Prostate gland (tissue), 2 donors: Measurements from ENCODE around the gene SOBP. TPM values are rescaled to one million over a fixed set of nuclear protein-coding genes. Genes with fewer than 3 reads are reported as not detected.

Experiments
- DNase-seq: peaks from one replicate; pipeline ENCODE4 v3.0.0-alpha.2; 2019; ENCODE audit warnings: low spot score
- H3K27ac ChIP-seq, 2 donors: fragments of 200-600 bp; sonication (generic); 2 replicates each; pipeline ENCODE4 v1.5.1; 2017 to 2019
- H3K27me3 ChIP-seq: fragments of 200-600 bp; sonication (generic); replicated peaks from 2 replicates; pipeline ENCODE4 v1.5.1; 2019; ENCODE audit not compliant: insufficient read depth
- H3K36me3 ChIP-seq, 2 donors: fragments of 200-600 bp; sonication (generic); 1 replicate in 1 of 2; 2 replicates in 1 of 2; pipeline versions ENCODE4 v1.5.1 to v1.8.1; 2017 to 2019
- H3K4me1 ChIP-seq: fragments of 200-600 bp; sonication (generic); replicated peaks from 2 replicates; pipeline ENCODE4 v1.5.1; 2019
- H3K4me3 ChIP-seq, 2 donors: fragments of 200-600 bp; sonication (generic); 2 replicates each; pipeline ENCODE4 v1.5.1; 2017 to 2019
- H3K9me3 ChIP-seq: fragments of 200-600 bp; sonication (generic); 2 replicates; pipeline ENCODE4 v1.5.1; 2017
- CTCF ChIP-seq, 4 experiments: fragments of 200-600 bp in 2 of 4; fragments of 450-650 bp in 2 of 4; sonication (generic) in 2 of 4; IDR thresholded peaks; 1 replicate in 3 of 4; 2 replicates in 1 of 4; pipeline ENCODE4 v1.5.1; 2016 to 2019; ENCODE audit warnings: antibody characterized with exemption in 4 of 4, mild to moderate bottlenecking in 2 of 4, moderate library complexity in 2 of 4
- POLR2A ChIP-seq: fragments of 450-650 bp; IDR thresholded peaks from one replicate; pipeline ENCODE4 v1.6.1; 2016; ENCODE audit warnings: antibody characterized with exemption, mild to moderate bottlenecking
- POLR2AphosphoS5 ChIP-seq: sonication (generic); formaldehyde crosslinking; IDR thresholded peaks from one replicate; pipeline ENCODE4 v1.6.1; 2017; ENCODE audit warnings: antibody characterized with exemption
- WGBS: methylation state at CpG from one replicate; pipeline ENCODE4 v1.1.5; 2018; 5-methylcytosine and 5-hydroxymethylcytosine counted together
- intact Hi-C: fragments of 100-400 bp; cut with DNase I; formaldehyde crosslinking; loops from one replicate; pipeline ENCODE4 v1.14.2; 2022
- total RNA-seq, 2 donors: library from RNA; depleted of rRNA; stranded (reverse); fragments of >200 nt; gene quantifications; one replicate each; pipeline ENCODE4 v1.1.0, GENCODE V29; 2016

SOBP gene
- total RNA-seq, 2 donors from 2014 or later: 15.8 to 23.3 TPM

GRCh38 chr6:107676042-107676441 lies 186.1 kb downstream of the SOBP start:
- intact Hi-C loops: loop anchor here (5.0 kb wide), 1 partner anchor 171 kb away; no protein-coding TSS in a partner anchor
- no peak overlapping the region for H3K27ac ChIP-seq

DNA sequence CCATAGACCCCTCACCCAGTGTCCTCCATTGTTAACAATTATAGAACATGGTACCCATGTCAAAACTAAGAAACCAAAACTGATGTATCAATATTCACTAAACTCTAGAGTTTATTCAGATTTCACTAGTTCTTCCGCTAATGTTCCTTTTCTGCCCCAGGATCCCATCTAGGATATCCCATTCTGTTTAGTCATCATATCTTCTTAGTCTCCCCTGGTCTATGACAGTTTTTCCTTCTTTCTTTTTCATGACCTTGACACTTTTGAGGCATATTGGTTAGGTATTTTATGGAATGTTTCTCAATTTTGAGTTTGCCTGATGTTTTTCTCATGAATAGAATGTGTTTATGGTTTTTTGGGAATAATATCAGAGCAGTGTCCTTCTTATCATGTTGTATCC lies 187.5 kb downstream of the SOBP start:
- Histone ChIP-seq H3K27me3 (no peaks in the 10 kb centered on the region), H3K36me3 (no peaks in the 10 kb centered on the region), H3K27ac (no peak overlapping the region), H3K9me3 (no peaks in the 10 kb centered on the region), H3K4me1 (no peaks in the 10 kb centered on the region), H3K4me3 (no peak overlapping the region)
- intact Hi-C loops: loop anchor here (5.0 kb wide), 1 partner anchor 170 kb away; no protein-coding TSS in a partner anchor
- TF ChIP-seq POLR2AphosphoS5 (no peak), POLR2A (no peak), CTCF (IDR thresholded peaks at IDR 0.05) (no peak)
- 98% methylated on average over 1 of the region's 1 CpG for WGBS
- no peak for DNase-seq

More at GRCh38 chr6:107676042-107676441, 186.1 kb downstream of the SOBP start:
- no peak for TF ChIP-seq POLR2A
- no peak for TF ChIP-seq CTCF (IDR thresholded peaks at IDR 0.05)
- no peak for TF ChIP-seq POLR2AphosphoS5
- Histone ChIP-seq H3K4me1 (no peaks in the 10 kb centered on the region), H3K27me3 (no peaks in the 10 kb centered on the region), H3K4me3 (no peak overlapping the region), H3K36me3 (no peaks in the 10 kb centered on the region), H3K9me3 (no peaks in the 10 kb centered on the region)
- WGBS: 69% methylated on average over 11 of the region's 11 CpGs
- DNase-seq: no peak

DNA sequence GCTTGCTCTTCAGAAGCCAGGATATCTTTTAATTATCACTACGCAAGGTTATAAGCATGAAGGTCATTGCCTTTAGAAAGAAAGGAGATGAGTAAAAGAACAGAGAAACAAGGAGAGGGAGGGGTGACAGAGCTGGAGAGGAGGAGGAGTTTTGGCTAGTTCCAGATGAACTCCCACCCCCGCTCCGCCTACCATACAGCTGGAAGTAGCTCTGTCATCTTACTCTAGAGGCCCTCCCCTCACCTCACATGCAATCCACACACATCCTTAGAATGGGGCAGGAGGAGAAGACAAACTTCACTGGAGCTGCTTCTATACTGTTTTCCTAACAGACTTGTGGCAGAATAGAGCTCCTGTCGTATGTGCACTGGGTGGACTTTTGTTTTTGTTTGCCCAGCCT lies 189.5 kb downstream of the SOBP start:
- Histone ChIP-seq H3K4me1 (no peaks in the 10 kb centered on the region), H3K27ac (no peak overlapping the region), H3K4me3 (no peak overlapping the region), H3K9me3 (no peaks in the 10 kb centered on the region), H3K27me3 (no peaks in the 10 kb centered on the region), H3K36me3 (no peaks in the 10 kb centered on the region)
- TF ChIP-seq POLR2A (no peak), POLR2AphosphoS5 (no peak), CTCF (IDR thresholded peaks at IDR 0.05) (no peak)
- intact Hi-C loops: loop anchor here (5.0 kb wide), 1 partner anchor 168 kb away; no protein-coding TSS in a partner anchor
- 69% methylated on average over 4 of the region's 4 CpGs for WGBS
- no peak for DNase-seq

DNA sequence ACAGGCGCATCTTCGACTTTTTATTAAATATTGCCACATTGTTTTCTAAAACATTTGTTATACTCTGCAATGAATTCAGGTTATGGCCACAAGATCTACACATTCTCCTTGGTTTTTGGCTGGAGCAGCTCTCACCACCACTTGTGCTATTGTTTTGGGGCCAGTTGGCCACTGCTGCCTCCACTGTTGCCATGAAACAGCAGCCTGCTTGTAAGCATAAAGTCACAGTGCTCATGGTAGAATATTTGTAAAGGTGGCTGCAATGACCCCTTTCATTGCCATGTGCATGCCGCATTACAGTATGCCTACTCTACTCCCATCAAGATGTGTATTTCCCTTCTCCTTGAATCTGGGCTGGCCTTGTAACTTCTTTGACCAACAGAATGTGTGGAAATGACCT lies 192.8 kb downstream of the SOBP start:
- Histone ChIP-seq H3K27me3 (no peaks in the 10 kb centered on the region), H3K4me3 (no peak overlapping the region), H3K9me3 (no peaks in the 10 kb centered on the region), H3K4me1 (no peaks in the 10 kb centered on the region), H3K27ac (no peak overlapping the region), H3K36me3 (no peaks in the 10 kb centered on the region)
- no peak for TF ChIP-seq CTCF (IDR thresholded peaks at IDR 0.05)
- TF ChIP-seq POLR2AphosphoS5: no peak
- no peak for TF ChIP-seq POLR2A
- WGBS: 100% methylated on average over 3 of the region's 3 CpGs
- intact Hi-C loops: no loop called here
- no peak for DNase-seq

GRCh38 chr6:107683183-107683582 lies 193.3 kb downstream of the SOBP start:
- WGBS: 96% methylated on average over 2 of the region's 2 CpGs
- Histone ChIP-seq H3K36me3 (no peaks in the 10 kb centered on the region), H3K9me3 (no peaks in the 10 kb centered on the region), H3K27me3 (no peaks in the 10 kb centered on the region), H3K4me3 (no peak overlapping the region), H3K4me1 (no peaks in the 10 kb centered on the region), H3K27ac (no peak overlapping the region)
- TF ChIP-seq CTCF (IDR thresholded peaks at IDR 0.05) (no peak), POLR2AphosphoS5 (no peak), POLR2A (no peak)
- DNase-seq: no peak
- intact Hi-C loops: no loop called here
